ENCODE data around the gene ATP5F1B. TPM values are rescaled to one million over a fixed set of nuclear protein-coding genes. Genes with fewer than 3 reads are reported as not detected.

ATP5F1B gene
- total and polyA plus RNA-seq, 3 donors from 2014 or later: 342 to 666 (median 387) TPM

DNA sequence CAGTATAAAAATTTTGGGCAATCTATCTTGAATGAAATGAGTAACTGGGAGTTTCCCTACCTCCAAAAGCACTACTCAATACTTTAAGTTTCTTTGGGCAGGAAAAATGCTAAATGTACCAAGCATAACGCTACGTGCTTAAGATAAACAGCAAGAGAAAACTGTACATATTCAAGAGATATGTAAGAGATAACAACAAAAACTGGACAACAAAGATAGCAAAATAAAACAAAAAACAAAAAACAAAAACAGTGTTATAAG, 22.3 kb upstream of the ATP5F1B start:
- Histone ChIP-seq H3K27me3 (no peaks in the 10 kb centered on the region), H3K9me3 (no peaks in the 10 kb centered on the region), H3K36me3 (ENCODE audit: low read depth, missing control alignments) (no peaks in the 10 kb centered on the region), H3K4me1 (no peaks in the 10 kb centered on the region), H3K4me3 (no peak overlapping the region), H3K27ac (no peak overlapping the region)
- no peak for TF ChIP-seq CTCF (IDR thresholded peaks at IDR 0.05)
- no peak for TF ChIP-seq POLR2A (IDR thresholded peaks at IDR 0.05)
- 72 to 85% methylated on average over 2 of the region's 2 CpGs for WGBS, 2 donors
- DNase-seq: no peak
- intact Hi-C loops (cut with DNase I; ENCODE audit: low total_unique reads): no loop called here

DNA sequence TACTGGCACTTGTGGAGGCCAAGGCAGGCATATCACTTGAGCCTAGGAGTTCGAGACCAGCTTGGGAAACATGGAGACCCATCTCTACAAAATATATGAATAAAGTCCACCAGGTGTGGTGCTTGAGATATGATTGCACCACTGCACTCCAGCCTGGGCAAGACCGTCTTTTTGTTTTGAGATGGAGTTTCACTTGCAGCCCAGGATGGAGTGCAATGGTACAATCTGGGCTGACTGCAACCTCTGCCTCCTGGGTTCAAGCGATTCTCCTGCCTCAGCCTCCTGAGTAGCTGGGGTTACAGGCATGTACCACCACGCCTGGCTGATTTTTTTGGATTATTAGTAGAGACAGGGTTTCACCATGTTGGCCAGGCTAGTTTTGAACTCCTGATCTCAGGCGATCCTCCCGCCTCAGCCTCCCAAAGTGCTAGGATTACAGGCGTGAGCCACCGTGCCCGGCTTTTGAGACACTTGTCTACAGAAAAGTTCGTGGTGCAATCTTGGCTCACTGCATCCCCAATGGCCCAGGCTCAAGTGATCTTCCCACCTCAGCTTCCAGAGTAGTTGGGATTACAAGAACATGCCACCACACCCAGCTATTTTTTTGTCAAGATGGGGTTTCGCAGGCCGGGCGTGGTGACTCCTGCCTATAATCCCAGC, 16.3 kb upstream of the ATP5F1B start:
- H3K9me3 ChIP-seq: no peaks in the 10 kb centered on the region
- no peaks in the 10 kb centered on the region for H3K4me1 ChIP-seq
- WGBS, 2 donors: 88 to 89% methylated on average over 13 of the region's 13 CpGs
- H3K27ac ChIP-seq: no peak overlapping the region
- H3K27me3 ChIP-seq: no peaks in the 10 kb centered on the region
- TF ChIP-seq POLR2A (IDR thresholded peaks at IDR 0.05) (no peak), CTCF (IDR thresholded peaks at IDR 0.05) (no peak)
- intact Hi-C loops (cut with DNase I; ENCODE audit: low total_unique reads): no loop called here
- H3K4me3 ChIP-seq: no peak overlapping the region
- no peaks in the 10 kb centered on the region for H3K36me3 ChIP-seq (ENCODE audit: low read depth, missing control alignments)
- DNase-seq: no peak

DNA sequence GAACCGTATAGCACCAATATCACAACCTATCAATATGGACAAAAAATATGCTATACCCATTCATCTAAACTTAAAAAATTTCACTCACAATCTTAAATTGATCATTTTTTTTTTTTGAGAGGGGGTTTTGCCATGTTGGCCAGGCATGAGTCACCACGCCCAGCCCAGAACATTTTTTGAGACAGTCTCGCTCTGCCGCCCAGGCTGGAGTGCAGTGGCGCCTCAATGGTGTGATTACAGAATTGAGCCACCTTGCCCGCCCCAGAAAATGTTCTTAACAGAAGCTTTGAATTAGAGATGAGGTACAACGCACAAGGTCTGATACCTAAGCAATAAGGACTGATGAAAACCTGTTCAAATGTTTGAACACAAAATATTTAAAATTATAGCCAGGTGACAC, 15.8 kb upstream of the ATP5F1B start:
- no peak overlapping the region for H3K27ac ChIP-seq
- no peak for TF ChIP-seq CTCF (IDR thresholded peaks at IDR 0.05)
- TF ChIP-seq POLR2A (IDR thresholded peaks at IDR 0.05): no peak
- intact Hi-C loops (cut with DNase I; ENCODE audit: low total_unique reads): no loop called here
- 92 to 96% methylated on average over 7 of the region's 7 CpGs for WGBS, 2 donors
- no peaks in the 10 kb centered on the region for H3K36me3 ChIP-seq (ENCODE audit: low read depth, missing control alignments)
- no peaks in the 10 kb centered on the region for H3K9me3 ChIP-seq
- no peaks in the 10 kb centered on the region for H3K27me3 ChIP-seq
- no peaks in the 10 kb centered on the region for H3K4me1 ChIP-seq
- DNase-seq: no peak
- H3K4me3 ChIP-seq: no peak overlapping the region

- no peak for DNase-seq
- 77 to 89% methylated on average over 1 of the region's 1 CpG for WGBS, 2 donors
- TF ChIP-seq POLR2A (IDR thresholded peaks at IDR 0.05): no peak
- TF ChIP-seq CTCF (IDR thresholded peaks at IDR 0.05): no peak
- H3K36me3 ChIP-seq (ENCODE audit: low read depth, missing control alignments): no peaks in the 10 kb centered on the region
- no peaks in the 10 kb centered on the region for H3K4me1 ChIP-seq
- intact Hi-C loops (cut with DNase I; ENCODE audit: low total_unique reads): no loop called here
- H3K4me3 ChIP-seq: no peak overlapping the region
- no peaks in the 10 kb centered on the region for H3K27me3 ChIP-seq
- no peak overlapping the region for H3K27ac ChIP-seq
- H3K9me3 ChIP-seq: no peaks in the 10 kb centered on the region
Measured at GRCh38 chr12:56658921-56659320, 13.1 kb upstream of the ATP5F1B start.

All from testis (tissue), 3 donors.